ENCODE measurements around the gene PCNT.

Gene PCNT

DNA sequence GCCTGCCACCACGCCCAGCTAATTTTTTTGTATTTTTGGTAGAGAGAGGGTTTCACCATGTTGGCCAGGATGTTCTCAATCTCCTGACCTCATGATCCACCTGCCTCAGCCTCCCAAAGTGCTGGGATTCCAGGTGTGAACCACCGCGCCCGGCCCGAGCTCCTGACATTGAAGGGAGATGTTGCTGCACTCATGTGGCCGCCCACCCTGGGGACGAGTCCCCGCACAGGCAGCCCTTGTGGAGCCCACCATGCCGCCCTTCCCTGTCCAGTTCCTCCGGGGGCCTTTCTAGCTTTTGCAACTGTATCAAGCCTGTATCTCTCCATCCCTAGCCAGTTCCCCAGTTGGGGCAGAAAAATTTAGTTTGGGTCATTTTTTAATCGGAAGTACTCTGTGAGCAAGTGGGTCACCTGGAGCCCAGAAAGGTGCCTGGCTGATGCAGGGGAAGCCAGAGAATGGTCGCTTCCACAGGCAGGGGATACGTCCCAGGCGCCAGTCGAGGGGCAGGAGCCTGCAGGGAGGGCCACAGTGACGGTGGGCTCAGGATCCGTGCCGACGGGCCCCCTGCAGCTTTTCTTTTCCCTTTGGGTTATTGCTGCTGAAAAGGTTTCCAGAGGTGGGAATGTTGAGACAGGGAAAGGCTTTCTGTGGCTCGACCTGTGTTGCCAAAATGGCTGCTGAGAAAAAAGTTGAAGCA lies 20.4 kb downstream of the PCNT start:
- DNase-seq = no peak

GRCh38 chr21:46345861-46346260 lies 21.9 kb downstream of the PCNT start:
- DNase-seq = no peak

GRCh38 chr21:46346296-46347202 lies 22.6 kb downstream of the PCNT start:
- no peak for DNase-seq

- DNase-seq = no peak
These were observed 23.2 kb downstream of the PCNT start for GRCh38 chr21:46347203-46347550.

GRCh38 chr21:46347791-46348381 lies 23.9 kb downstream of the PCNT start:
- DNase-seq = no peak

GRCh38 chr21:46349134-46349760 lies 25.3 kb downstream of the PCNT start:
- no peak for DNase-seq

- DNase-seq = no peak
These were observed 26.6 kb downstream of the PCNT start for GRCh38 chr21:46350571-46350970.

DNA sequence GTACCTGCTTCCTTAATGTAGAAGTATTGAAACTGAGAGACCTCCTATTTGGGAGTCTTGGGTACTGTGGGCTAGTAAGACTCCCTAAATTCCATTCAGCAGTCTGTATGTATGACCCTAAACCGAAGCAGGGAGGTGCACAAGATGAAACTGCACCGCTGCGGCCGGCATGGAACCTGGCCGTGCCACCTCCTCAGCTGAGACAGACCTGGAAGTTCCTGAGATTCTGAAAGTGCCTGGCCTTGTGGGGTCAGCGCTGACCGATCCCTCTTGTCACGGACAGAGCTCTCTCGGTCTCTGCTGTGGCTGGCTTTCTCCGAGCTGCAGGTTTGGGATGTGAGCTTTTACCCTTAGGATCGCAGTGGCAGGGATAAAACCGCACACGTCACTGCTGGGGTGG lies 27.0 kb downstream of the PCNT start:
- no peak for DNase-seq

DNA sequence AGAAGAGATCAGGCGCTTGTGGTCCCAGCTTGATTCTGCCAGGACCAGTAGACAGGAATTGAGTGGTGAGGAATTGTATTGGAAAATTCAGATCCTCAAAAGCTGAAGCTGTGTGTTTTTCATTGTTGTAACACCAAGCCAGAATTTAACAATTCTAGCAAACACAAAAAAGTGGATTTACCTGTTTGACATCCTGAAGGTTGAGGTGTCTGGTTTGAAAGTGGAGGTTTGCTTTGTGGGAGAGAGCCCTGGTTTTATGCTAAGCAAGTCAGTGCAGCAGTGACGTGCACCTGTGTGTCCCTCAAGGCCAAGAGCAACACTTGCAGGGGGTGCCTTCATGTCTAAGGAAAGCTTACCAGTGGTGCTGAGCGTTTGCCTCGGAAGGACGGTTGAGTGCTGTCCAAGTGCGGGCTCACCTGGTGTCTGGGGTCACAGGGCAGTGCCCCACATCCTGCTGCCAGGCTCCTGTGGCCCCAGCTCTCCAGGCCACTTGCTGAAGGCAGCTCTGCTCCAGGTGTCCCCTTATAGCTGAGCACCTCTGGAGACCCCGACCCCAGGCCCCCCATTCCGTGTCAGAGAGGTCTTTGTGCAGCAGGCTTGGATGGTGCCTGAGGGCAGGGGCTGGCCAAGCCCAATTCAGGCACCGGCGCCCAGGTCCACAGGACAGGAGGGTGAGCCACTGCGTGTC lies 27.7 kb downstream of the PCNT start:
- no peak for DNase-seq

GRCh38 chr21:46352164-46352515 lies 28.2 kb downstream of the PCNT start:
- DNase-seq = no peak

- no peak for DNase-seq
These were observed 29.0 kb downstream of the PCNT start for GRCh38 chr21:46352913-46353312.

DNA sequence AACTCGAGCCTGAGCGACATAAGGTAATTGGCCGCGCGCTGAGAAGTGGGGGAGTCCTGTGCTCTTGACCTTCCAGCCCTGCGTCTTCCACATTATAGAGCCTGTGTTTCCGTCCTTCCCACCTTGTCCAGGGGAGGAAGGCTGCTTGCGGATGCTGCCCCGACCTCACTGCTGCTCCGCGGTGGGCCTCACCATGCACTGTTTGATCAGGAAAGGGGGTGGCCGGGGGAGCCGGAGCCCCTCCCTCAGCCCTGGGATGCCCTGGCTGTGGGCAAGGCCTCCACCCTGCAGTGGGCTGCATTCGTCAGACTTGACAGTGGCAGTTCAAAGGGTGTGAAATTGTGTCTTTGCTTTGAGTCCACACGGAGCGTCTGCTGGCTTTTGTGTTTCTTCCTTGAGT lies 30.1 kb downstream of the PCNT start:
- no peak for DNase-seq

- DNase-seq = no peak
These were observed 30.6 kb downstream of the PCNT start for GRCh38 chr21:46354518-46354917.

DNA sequence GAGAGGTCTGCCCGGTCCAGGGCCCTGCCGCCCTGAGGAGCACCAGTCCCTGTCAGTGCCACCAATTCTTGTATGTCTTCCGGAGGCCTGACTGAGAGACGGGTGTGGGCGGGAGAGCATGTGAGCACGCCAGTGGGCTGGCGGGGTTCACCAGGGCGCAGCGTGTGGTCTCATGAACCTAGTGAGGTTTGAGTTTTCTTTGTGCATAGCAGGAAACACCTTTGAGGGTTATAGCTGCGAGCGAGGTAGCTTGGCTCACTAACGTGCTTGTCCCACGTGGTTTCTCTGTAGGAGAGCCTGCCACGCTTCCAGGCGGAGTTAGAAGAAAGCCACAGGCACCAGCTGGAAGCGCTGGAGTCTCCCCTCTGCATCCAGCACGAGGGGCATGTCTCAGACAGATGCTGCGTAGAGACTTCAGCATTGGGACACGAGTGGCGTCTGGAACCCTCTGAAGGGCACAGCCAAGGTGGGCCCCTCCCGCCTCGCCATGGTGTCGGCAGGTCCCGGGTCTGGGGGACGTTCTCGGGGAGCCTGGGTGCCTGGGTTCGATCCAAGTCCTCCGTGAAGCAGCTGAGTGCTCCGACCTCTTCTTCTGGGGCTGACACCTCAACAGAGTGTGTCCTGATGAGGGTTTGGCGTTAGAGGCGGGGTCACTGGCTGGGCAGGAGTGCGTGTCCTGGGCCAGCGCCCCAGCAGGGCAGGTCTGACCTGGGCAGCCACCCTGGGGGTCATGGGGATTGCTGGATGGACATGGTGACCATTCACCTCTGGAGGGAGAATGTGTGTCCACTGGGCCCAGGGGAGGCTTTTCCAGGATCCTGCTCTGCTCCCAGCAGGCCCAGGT lies 31.4 kb downstream of the PCNT start:
- peak in 1 of 5 experiments; percentile 48 for DNase-seq

DNA sequence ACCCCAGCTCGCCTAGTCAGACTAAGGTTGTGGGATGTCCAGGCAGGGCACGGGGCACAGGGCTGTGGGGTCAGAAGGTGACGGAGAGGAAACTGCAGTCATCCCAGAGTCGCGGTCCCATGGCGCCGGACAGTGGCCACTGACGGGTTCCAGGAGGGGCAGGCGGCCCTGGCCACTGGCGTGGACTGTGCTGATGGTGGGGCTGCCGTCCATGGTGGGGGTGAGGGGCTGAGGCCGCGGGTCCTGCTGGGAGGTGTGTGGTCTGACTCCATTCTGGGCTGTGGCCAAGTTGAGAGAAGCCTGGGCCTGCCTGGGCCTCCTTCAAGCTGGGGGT lies 32.0 kb downstream of the PCNT start:
- no peak for DNase-seq

GRCh38 chr21:46356494-46357334 lies 32.8 kb downstream of the PCNT start:
- DNase-seq = no peak

- DNase-seq = no peak
These were observed 33.3 kb downstream of the PCNT start for GRCh38 chr21:46357335-46357604.

DNA sequence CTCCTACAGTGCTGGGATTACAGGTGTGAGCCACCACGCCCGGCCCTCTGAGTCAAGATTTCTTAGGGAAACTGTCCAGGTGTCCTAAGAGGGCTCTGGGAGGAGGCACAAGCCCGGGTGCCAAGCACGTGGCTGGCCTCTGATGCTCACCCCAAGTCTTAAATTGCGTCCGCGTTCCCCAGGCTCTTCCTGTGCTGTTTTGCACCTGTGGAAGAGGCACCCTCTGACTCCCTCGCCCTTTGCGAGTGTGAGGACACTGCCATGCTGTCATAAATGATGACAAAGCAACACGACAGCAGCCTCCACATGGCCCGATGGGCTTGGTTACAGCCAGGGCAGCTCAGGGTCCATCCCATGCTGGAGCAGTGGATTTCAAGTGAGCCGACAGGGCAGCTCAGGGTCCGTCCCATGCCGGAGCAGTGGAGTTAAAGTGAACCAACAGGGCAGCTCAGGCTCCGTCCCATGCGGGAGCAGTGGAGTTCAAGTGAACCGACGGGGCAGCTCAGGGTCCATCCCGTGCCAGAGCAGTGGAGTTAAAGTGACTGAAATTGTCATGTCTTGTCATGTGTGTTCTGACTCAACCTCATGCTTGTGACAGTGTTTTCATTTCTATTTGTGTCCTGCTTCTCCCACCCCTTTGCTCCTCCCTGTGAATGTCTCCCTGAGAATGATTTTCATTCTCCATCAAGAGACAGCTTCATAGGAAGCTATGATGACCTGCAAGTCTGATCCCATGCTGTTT lies 33.9 kb downstream of the PCNT start:
- no peak for DNase-seq

DNA sequence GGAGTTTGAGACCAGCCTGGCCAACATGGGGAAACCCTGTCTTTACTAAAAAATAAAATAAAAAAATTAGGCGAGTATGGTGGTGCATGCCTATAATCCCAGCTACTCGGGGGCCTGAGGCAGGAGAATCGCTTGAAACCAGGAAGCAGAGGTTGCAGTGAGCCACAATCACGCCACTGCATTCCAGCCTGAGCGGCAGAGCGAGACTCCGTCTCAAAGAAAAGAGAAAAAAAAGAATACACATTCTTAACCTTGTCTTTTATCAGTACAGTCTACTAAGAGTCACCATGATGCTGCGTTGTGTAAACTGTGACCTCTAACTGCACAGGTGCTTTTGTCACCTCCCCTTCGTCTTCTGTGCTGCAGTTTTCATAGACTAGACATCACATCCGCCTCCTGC lies 37.2 kb downstream of the PCNT start:
- no peak for DNase-seq

- DNase-seq = no peak
These were observed 38.0 kb downstream of the PCNT start for GRCh38 chr21:46361935-46362334.

- DNase-seq = no peak
These were observed 39.0 kb downstream of the PCNT start for GRCh38 chr21:46362946-46363345.
